Lower leg skin (tissue), 4 donors: ENCODE results near the gene PPIL6. TPM values are rescaled to one million over a fixed set of nuclear protein-coding genes. Genes with fewer than 3 reads are reported as not detected.

Experiments
- DNase-seq, 2 donors: peaks; one replicate each; pipeline ENCODE4 v3.0.0-alpha.2; 2019; ENCODE audit warnings: low spot score in 2 of 2
- H3K4me3 ChIP-seq: fragments of 200-600 bp; sonication (generic); 2 replicates; pipeline ENCODE4 v1.5.1; 2017; ENCODE audit warnings: mild to moderate bottlenecking, low read depth; ENCODE audit not compliant: poor library complexity, severe bottlenecking
- POLR2A ChIP-seq, 2 donors: fragments of 450-650 bp; IDR thresholded peaks; one replicate each; pipeline ENCODE4 v1.6.1; 2016 to 2017; ENCODE audit warnings: antibody characterized with exemption in 2 of 2, mild to moderate bottlenecking in 1 of 2, moderate library complexity in 1 of 2
- WGBS, 2 donors: methylation state at CpG; one replicate each; pipeline ENCODE4 v1.1.5; 2018; 5-methylcytosine and 5-hydroxymethylcytosine counted together
- intact Hi-C: fragments of 100-400 bp; cut with DNase I; formaldehyde crosslinking; loops from one replicate; pipeline ENCODE4 v1.15.0; 2023; ENCODE audit warnings: low total_unique reads
- total RNA-seq, 4 donors: library from RNA; depleted of rRNA; stranded (reverse); fragments of >200 nt; gene quantifications; one replicate each; pipeline ENCODE4 v1.1.0, GENCODE V29; 2016
- TF ChIP-seq, protein P1 (sequence below), 3 donors: fragments of 450-650 bp; IDR thresholded peaks; one replicate each; pipeline ENCODE4 v1.5.1; 2016; ENCODE audit warnings: antibody characterized with exemption in 3 of 3, mild to moderate bottlenecking in 3 of 3, moderate library complexity in 2 of 3

Gene PPIL6
- total RNA-seq, 4 donors from 2014 or later: 1.5 to 9.1 (median 2.3) TPM

DNA sequence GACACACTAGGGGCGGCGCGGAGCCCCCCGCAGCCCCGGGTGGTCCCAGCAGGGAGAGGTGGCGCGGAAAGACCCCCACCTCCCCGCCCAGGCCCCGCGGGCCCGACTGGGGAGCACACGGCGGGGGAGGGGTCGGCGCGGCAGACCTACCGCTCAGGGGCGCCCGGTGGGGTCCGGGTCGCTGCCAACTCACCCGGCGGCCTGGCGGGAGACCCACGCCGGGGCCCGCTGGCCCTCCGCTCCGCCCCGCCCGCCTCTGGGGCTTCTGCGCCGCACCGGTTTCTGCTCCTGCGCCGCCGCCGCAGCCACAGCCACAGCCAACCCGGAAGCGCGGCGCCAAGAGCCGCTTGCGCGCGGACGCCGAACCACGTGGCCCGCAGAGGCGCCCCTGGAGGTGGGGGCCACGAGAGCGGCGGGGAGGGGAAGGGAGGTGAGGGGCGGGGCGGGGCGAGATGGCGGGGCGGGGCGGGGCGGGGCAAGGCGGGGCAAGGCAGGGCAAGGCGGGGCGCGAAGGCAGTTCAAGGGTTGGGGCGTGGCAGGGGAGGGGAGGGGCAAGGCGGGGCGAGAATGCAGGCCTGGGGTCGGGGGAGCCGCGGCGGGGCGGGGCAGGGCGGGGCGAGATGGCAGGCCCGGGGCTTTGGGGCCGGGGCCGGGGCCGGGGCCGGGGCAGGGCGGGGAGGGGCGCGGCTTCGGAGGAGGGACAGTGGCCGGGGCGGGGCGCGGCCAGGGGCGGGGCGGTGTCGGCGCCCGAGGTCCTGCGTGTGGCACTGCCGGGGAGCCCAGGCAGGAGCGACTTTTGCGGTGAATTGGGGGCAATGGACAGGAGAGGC is 42.7 kb upstream of the PPIL6 start, which contains the start of gene ZBTB24:
TSS of gene ZBTB24 (minus strand) at position 315 of the 830 bp plus-strand sequence. CDS start 1,193 bp downstream, outside the sequence.
- peak; percentile 82 to 96 for DNase-seq
- TF ChIP-seq, protein P1, sequence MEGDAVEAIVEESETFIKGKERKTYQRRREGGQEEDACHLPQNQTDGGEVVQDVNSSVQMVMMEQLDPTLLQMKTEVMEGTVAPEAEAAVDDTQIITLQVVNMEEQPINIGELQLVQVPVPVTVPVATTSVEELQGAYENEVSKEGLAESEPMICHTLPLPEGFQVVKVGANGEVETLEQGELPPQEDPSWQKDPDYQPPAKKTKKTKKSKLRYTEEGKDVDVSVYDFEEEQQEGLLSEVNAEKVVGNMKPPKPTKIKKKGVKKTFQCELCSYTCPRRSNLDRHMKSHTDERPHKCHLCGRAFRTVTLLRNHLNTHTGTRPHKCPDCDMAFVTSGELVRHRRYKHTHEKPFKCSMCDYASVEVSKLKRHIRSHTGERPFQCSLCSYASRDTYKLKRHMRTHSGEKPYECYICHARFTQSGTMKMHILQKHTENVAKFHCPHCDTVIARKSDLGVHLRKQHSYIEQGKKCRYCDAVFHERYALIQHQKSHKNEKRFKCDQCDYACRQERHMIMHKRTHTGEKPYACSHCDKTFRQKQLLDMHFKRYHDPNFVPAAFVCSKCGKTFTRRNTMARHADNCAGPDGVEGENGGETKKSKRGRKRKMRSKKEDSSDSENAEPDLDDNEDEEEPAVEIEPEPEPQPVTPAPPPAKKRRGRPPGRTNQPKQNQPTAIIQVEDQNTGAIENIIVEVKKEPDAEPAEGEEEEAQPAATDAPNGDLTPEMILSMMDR (IDR thresholded peaks at IDR 0.05): no peak
- peak in 1 of 2 donors; percentile 42 for TF ChIP-seq POLR2A (IDR thresholded peaks at IDR 0.05)
- 1 to 4% methylated on average over 21 to 28 of the region's 97 CpGs for WGBS, 2 donors
- intact Hi-C loops: no loop called here
- H3K4me3 ChIP-seq: peak within 1 kb of the TSS; percentile 96

DNA sequence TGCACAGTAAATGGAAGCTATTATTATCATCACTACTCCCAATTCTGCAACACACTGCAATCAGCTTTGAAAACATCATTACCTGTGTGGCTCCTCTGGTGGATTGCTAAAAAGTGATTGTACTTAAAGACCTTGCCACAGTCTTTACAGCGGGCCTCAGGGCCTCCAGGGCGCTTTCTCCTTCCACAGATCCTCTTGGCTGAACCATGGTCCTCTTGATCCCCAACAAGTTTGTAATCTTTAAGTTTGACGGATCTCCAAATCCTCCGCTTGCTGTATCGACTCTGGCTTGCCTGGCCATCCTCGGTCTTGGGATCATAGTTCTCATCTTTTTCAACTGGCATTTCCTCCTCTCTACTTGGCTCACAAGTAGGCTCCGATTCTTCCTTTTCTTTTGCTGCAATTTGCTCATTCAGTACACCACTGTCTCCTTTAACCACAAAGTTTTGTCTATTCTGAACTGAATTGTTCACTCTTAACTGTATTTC is 40.6 kb upstream of the PPIL6 start:
- H3K4me3 ChIP-seq: no peak overlapping the region
- intact Hi-C loops: no loop called here
- no peak for DNase-seq
- WGBS, 2 donors: 94 to 96% methylated on average over 7 of the region's 7 CpGs
- TF ChIP-seq, protein P1 (IDR thresholded peaks at IDR 0.05): no peak
- no peak for TF ChIP-seq POLR2A (IDR thresholded peaks at IDR 0.05)

DNA sequence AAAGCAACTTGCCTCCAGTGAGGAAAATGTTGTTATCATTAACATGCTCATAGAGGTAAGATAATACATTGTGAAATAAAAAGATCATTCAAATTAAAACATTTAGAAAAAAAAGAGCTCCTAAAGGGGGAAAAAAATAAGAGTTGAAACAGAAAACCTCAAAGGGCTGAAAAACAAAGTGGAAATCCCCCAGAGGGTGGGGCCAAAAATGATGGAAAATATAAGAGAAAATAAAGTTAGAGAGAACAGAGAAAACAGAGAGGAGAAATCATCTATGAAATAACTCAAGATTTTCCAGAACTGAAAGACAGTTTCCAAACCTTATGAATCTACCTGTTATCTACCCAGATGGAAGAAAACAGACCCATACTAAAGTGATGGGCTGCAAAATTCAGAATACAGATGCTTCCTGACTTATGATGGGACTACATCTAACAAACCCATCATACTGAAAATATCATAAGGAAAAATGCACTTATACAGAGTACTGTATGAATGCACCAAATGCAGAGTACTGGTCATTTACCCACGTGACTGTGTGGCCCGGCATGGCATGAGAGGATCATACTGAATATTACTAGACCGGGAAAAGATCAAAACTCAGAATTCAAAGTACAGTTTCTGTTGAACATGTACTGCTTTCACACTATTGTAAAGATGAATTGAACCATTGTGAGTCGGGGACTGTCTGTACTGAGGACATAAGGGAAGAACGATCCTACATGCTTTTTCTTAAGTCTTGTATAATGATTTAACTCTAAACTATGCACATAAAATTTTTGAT is 38.6 kb upstream of the PPIL6 start:
- WGBS, 2 donors: 74 to 83% methylated on average over 5 of the region's 5 CpGs
- no peak overlapping the region for H3K4me3 ChIP-seq
- no peak for DNase-seq
- TF ChIP-seq, protein P1 (IDR thresholded peaks at IDR 0.05): no peak
- no peak for TF ChIP-seq POLR2A (IDR thresholded peaks at IDR 0.05)
- intact Hi-C loops: no loop called here

DNA sequence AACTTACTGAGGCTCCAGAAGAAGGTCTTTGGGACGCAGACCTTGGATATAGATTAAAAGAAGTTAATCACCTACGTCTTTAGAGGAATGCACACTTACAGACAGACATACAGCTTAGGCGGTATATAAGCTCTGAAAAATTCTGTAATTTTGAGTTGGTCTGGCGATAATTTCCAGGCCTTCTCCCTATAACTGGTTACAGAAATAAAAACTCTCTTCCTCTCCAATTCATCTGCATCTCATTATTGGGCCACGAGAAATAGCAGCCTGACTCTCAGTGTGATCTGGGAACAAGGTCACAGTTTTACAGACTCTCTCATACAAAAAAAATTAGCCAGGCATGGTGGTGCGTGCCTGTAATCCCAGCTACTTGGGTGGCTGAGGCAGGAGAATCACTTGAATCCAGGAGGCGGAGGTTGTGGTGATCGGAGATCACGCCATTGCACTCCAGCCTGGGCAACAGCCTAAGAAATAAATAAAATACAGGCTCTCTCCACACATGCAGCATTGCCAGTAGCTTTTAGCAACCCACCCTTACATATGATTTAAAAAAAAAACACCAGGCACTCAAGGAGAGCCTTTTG is 37.9 kb upstream of the PPIL6 start:
- 64 to 74% methylated on average over 9 of the region's 9 CpGs for WGBS, 2 donors
- no peak overlapping the region for H3K4me3 ChIP-seq
- TF ChIP-seq, protein P1 (IDR thresholded peaks at IDR 0.05): no peak
- no peak for TF ChIP-seq POLR2A (IDR thresholded peaks at IDR 0.05)
- no peak for DNase-seq
- intact Hi-C loops: no loop called here

DNA sequence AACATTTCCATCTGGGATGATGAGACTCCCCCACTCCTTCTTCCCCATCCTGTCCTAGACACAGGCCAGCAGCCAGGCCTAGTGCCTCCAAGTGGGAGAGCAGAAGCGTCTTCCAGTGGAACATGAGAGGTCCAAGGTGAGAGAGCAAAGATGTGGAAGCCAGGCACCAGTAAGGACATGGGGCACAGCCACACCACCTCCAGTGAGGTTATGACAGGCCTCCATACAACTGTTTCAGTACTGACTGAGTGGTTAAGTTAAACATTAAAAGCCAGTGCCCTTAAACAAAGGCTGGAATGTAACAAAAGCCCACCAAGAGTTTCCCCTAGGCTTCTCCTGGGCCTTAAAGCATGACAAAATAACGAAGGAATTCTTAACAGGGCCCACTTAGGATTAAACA is 37.3 kb upstream of the PPIL6 start:
- H3K4me3 ChIP-seq: no peak overlapping the region
- no peak for DNase-seq
- intact Hi-C loops: no loop called here
- TF ChIP-seq, protein P1 (IDR thresholded peaks at IDR 0.05): no peak
- WGBS, 2 donors: 60 to 67% methylated on average over 2 of the region's 2 CpGs
